Neural progenitor cell (in vitro differentiated cells): Measurements from ENCODE around the gene ESRRG. TPM values are rescaled to one million over a fixed set of nuclear protein-coding genes. Genes with fewer than 3 reads are reported as not detected.

ENCODE experiments used
- DNase-seq: peaks from one replicate; pipeline ENCODE4 v3.0.0-alpha.2; 2016; ENCODE audit warnings: low spot score
- H2AFZ ChIP-seq: fragments of 200-600 bp; sonication (generic); replicated peaks from 2 replicates; pipeline ENCODE4 v1.6.1; 2016; ENCODE audit warnings: antibody characterized with exemption
- H3F3A ChIP-seq: fragments of 200-600 bp; sonication (generic); 2 replicates; pipeline ENCODE4 v1.6.1; 2016; ENCODE audit warnings: antibody characterized with exemption, low read depth
- H3K27ac ChIP-seq: fragments of 200-600 bp; sonication (generic); 2 replicates; pipeline ENCODE4 v1.5.1; 2016; ENCODE audit warnings: mild to moderate bottlenecking
- H3K27me3 ChIP-seq: fragments of 200-600 bp; sonication (generic); 2 replicates; pipeline ENCODE4 v1.6.1; 2016; ENCODE audit warnings: mild to moderate bottlenecking, moderate library complexity
- H3K36me3 ChIP-seq: fragments of 200-600 bp; sonication (generic); 2 replicates; pipeline ENCODE4 v1.5.1; 2016
- H3K4me1 ChIP-seq: fragments of 200-600 bp; sonication (generic); 2 replicates; pipeline ENCODE4 v1.6.1; 2016; ENCODE audit warnings: mixed run types
- H3K4me2 ChIP-seq: fragments of 200-600 bp; sonication (generic); 2 replicates; pipeline ENCODE4 v1.6.1; 2016
- H3K4me3 ChIP-seq: fragments of 200-600 bp; sonication (generic); 2 replicates; pipeline ENCODE4 v1.5.1; 2016
- H3K79me2 ChIP-seq: fragments of 200-600 bp; sonication (generic); 2 replicates; pipeline ENCODE4 v1.6.1; 2016; ENCODE audit warnings: low read depth
- H3K9ac ChIP-seq: fragments of 200-600 bp; sonication (generic); 2 replicates; pipeline ENCODE4 v1.6.1; 2016
- H3K9me3 ChIP-seq: fragments of 200-600 bp; sonication (generic); 2 replicates; pipeline ENCODE4 v1.5.1; 2016; ENCODE audit warnings: low read depth
- H4K20me1 ChIP-seq: fragments of 200-600 bp; sonication (generic); 2 replicates; pipeline ENCODE4 v1.6.1; 2016; ENCODE audit warnings: low read depth
- H3K27ac Mint-ChIP-seq: 3 replicates; pipeline ENCODE4 v1.8.0; 2021; ENCODE audit warnings: mixed read lengths
- H3K27me3 Mint-ChIP-seq: 2 replicates; pipeline ENCODE4 v1.8.0; 2022; ENCODE audit warnings: low read depth, mild to moderate bottlenecking, inconsistent platforms, moderate library complexity, mixed read lengths; ENCODE audit not compliant: insufficient read depth
- H3K36me3 Mint-ChIP-seq: 3 replicates; pipeline ENCODE4 v1.8.0; 2021; ENCODE audit warnings: mixed read lengths
- H3K4me1 Mint-ChIP-seq: 3 replicates; pipeline ENCODE4 v1.8.0; 2021; ENCODE audit warnings: mixed read lengths
- H3K4me3 Mint-ChIP-seq: 3 replicates; pipeline ENCODE4 v1.8.0; 2021; ENCODE audit warnings: mild to moderate bottlenecking, moderate library complexity, mixed read lengths
- H3K9me3 Mint-ChIP-seq: 3 replicates; pipeline ENCODE4 v1.8.0; 2020; ENCODE audit warnings: mixed read lengths
- EZH2 ChIP-seq: fragments of 200-600 bp; sonication (generic); IDR thresholded peaks from 2 replicates; pipeline ENCODE4 v1.6.1; 2017; ENCODE audit warnings: antibody characterized with exemption, mild to moderate bottlenecking, moderate library complexity
- EZH2phosphoT487 ChIP-seq: fragments of 200-600 bp; sonication (generic); IDR thresholded peaks from 2 replicates; pipeline ENCODE4 v1.6.1; 2017; ENCODE audit warnings: antibody characterized with exemption
- total RNA-seq: library from RNA; depleted of rRNA; stranded (reverse); fragments of >200 nt; gene quantifications from 2 replicates; pipeline ENCODE4 v1.2.3, GENCODE V29; 2015; ENCODE audit warnings: low replicate concordance
- TF ChIP-seq, protein P1 (sequence below): fragments of 200-600 bp; sonication (generic); IDR thresholded peaks from 2 replicates; pipeline ENCODE4 v1.5.1; 2017; ENCODE audit warnings: antibody characterized with exemption, mild to moderate bottlenecking

ESRRG gene
- 2.1 and 3.0 TPM in 2 replicates for total RNA-seq

DNA sequence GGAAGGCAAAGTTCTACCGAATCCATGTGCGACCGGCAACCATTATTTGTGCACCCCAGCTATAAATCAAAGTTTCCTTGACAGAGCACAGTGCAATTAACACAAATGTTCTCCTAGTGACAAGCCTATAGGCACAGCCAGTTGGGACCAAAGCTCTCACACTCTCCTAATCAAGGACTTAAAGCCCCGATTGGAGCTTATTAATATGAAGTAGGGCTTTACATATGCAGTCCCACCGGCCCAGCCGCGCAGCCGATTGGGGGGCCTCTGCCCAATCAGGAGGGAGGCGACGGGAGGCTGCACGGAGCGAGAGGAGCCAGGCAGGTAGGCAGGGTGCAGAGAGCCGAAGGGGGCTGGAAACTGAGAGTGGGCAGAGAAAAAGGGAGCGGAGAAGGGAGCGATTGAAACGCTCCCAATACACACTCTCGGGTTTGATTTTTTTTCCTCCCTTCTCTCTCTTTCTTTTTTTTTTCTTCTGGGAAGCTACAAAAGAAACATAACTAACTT is at the start of gene ESRRG:
Gene ESRRG (minus strand): TSS at position 156 of the 507 bp plus-strand sequence. CDS start 130 bp downstream, at position 26.
- Histone ChIP-seq H3K4me1 (peaks cover 26% of the 10 kb centered on the region), H3K36me3 (no peaks in the 10 kb centered on the region), H3K27ac (no peak within 1 kb of the TSS), H3K9ac (no peak within 1 kb of the TSS), H3K4me2 (peak within 1 kb of the TSS; percentile 95), H3K4me3 (peak within 1 kb of the TSS; percentile 70), H3F3A (peaks cover 15% of the 10 kb centered on the region), H4K20me1 (no peaks in the 10 kb centered on the region), H2AFZ (peak within 1 kb of the TSS; percentile 86), H3K27me3 (peaks cover 15% of the 10 kb centered on the region), H3K9me3 (no peaks in the 10 kb centered on the region), H3K79me2 (no peaks in the 10 kb centered on the region)
- H3K4me3 Mint-ChIP-seq: peak within 1 kb of the TSS; percentile 94
- no peaks in the 10 kb centered on the region for H3K36me3 Mint-ChIP-seq
- no peaks in the 10 kb centered on the region for H3K9me3 Mint-ChIP-seq
- peaks cover 2% of the 10 kb centered on the region for H3K27me3 Mint-ChIP-seq
- peak; percentile 79 for DNase-seq
- H3K27ac Mint-ChIP-seq: peak within 1 kb of the TSS; percentile 30
- TF ChIP-seq EZH2phosphoT487 (no peak), EZH2 (no peak)
- TF ChIP-seq, protein P1, sequence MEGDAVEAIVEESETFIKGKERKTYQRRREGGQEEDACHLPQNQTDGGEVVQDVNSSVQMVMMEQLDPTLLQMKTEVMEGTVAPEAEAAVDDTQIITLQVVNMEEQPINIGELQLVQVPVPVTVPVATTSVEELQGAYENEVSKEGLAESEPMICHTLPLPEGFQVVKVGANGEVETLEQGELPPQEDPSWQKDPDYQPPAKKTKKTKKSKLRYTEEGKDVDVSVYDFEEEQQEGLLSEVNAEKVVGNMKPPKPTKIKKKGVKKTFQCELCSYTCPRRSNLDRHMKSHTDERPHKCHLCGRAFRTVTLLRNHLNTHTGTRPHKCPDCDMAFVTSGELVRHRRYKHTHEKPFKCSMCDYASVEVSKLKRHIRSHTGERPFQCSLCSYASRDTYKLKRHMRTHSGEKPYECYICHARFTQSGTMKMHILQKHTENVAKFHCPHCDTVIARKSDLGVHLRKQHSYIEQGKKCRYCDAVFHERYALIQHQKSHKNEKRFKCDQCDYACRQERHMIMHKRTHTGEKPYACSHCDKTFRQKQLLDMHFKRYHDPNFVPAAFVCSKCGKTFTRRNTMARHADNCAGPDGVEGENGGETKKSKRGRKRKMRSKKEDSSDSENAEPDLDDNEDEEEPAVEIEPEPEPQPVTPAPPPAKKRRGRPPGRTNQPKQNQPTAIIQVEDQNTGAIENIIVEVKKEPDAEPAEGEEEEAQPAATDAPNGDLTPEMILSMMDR: no peak
- H3K4me1 Mint-ChIP-seq: peaks cover 32% of the 10 kb centered on the region

DNA sequence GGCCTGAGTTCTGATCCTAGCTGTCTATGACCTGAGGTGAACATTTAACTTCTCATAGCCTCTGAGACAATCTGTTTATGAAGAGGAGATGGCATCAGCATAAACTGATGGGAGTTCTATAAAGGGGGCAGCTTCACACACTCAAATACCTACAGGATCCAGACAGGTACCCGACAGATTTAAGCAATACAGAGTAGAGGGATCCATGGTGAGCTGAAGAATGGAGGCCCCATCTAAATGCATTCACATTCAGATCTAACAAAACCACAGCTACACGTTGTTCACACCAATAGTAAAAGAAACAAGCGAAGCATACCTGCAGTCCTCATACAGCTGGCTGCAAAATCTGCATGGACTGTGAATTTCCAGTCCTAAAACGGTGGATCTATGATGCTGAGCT is 48.7 kb upstream of the ESRRG start:
- Mint-ChIP-seq H3K36me3 (no peaks in the 10 kb centered on the region), H3K4me3 (no peak overlapping the region), H3K27me3 (no peaks in the 10 kb centered on the region), H3K9me3 (no peaks in the 10 kb centered on the region), H3K27ac (no peak overlapping the region), H3K4me1 (peaks cover 2% of the 10 kb centered on the region)
- H2AFZ ChIP-seq: peak overlapping the region; percentile 95
- H3K9ac ChIP-seq: no peak overlapping the region
- no peak overlapping the region for H3K27ac ChIP-seq
- H3K36me3 ChIP-seq: no peaks in the 10 kb centered on the region
- H3K4me2 ChIP-seq: no peak overlapping the region
- H3F3A ChIP-seq: no peaks in the 10 kb centered on the region
- peaks cover 5% of the 10 kb centered on the region for H3K4me1 ChIP-seq
- no peaks in the 10 kb centered on the region for H3K9me3 ChIP-seq
- DNase-seq: no peak
- H3K79me2 ChIP-seq: no peaks in the 10 kb centered on the region
- no peaks in the 10 kb centered on the region for H3K27me3 ChIP-seq
- H4K20me1 ChIP-seq: no peaks in the 10 kb centered on the region
- no peak for TF ChIP-seq EZH2
- TF ChIP-seq EZH2phosphoT487: no peak
- TF ChIP-seq, protein P1: no peak
- no peak overlapping the region for H3K4me3 ChIP-seq

DNA sequence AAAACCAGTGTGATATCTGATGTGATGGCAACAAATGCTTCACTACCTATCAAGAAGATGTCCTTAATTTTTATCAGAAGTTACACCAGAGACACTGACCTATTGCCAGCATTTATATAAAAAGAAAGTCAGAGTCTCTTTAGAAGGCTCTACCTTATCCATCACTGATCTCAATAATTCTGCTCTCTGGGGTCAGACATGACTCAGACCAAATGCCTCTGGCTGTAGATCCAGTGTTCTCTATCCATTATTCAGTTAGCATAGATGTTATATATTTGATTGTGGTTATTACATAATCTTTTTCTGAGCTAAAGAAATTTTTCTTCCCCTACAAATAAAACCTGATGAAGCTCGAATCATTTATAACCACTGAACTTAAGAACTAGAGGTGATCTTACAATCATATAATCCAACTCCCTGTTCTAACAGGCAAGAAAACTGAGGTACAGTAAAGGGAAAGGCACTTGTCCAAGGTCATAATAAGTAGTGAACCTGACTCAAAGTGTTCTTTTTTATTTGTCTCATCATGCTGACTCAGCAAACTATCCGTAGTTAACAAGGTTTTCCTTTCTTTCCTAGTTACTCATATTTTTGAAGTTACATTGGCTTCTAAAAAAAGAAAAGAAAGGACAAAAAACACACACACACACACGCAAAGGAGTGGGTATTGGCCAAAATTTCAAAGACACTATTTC is 43.6 kb upstream of the ESRRG start:
- Mint-ChIP-seq H3K27me3 (peaks cover 3% of the 10 kb centered on the region), H3K4me3 (no peak overlapping the region), H3K27ac (no peak overlapping the region), H3K36me3 (no peaks in the 10 kb centered on the region), H3K9me3 (no peaks in the 10 kb centered on the region), H3K4me1 (peaks cover 15% of the 10 kb centered on the region)
- H3K36me3 ChIP-seq: no peaks in the 10 kb centered on the region
- H3K9me3 ChIP-seq: no peaks in the 10 kb centered on the region
- H3K4me2 ChIP-seq: no peak overlapping the region
- no peaks in the 10 kb centered on the region for H3F3A ChIP-seq
- peaks cover under 1% of the 10 kb centered on the region for H3K4me1 ChIP-seq
- H3K9ac ChIP-seq: no peak overlapping the region
- H2AFZ ChIP-seq: no peak overlapping the region
- H3K4me3 ChIP-seq: no peak overlapping the region
- no peaks in the 10 kb centered on the region for H3K27me3 ChIP-seq
- no peak overlapping the region for H3K27ac ChIP-seq
- H3K79me2 ChIP-seq: no peaks in the 10 kb centered on the region
- DNase-seq: no peak
- no peak for TF ChIP-seq EZH2phosphoT487
- TF ChIP-seq EZH2: no peak
- TF ChIP-seq, protein P1: no peak
- H4K20me1 ChIP-seq: no peaks in the 10 kb centered on the region
